Left ventricle myocardium inferior (tissue), 1 donor: ENCODE results near the gene WDR17. TPM values are rescaled to one million over a fixed set of nuclear protein-coding genes. Genes with fewer than 3 reads are reported as not detected.

Experiments
- DNase-seq: peaks from one replicate; pipeline ENCODE4 v3.0.0-alpha.2; 2020
- H3K27ac ChIP-seq: fragments of 200-600 bp; replicated peaks from 2 replicates; pipeline ENCODE4 v1.8.0; 2021
- H3K27me3 ChIP-seq: fragments of 200-600 bp; 2 replicates; pipeline ENCODE4 v1.8.0; 2021; ENCODE audit warnings: low read depth
- H3K36me3 ChIP-seq: fragments of 200-600 bp; 2 replicates; pipeline ENCODE4 v1.8.0; 2021
- H3K4me1 ChIP-seq: fragments of 200-600 bp; 2 replicates; pipeline ENCODE4 v1.8.0; 2021
- H3K4me3 ChIP-seq: fragments of 200-600 bp; 2 replicates; pipeline ENCODE4 v1.8.0; 2021; ENCODE audit warnings: mild to moderate bottlenecking, moderate library complexity
- H3K9me3 ChIP-seq: fragments of 200-600 bp; replicated peaks from 2 replicates; pipeline ENCODE4 v1.8.0; 2021
- intact Hi-C: fragments of 100-400 bp; cut with micrococcal nuclease; formaldehyde crosslinking; loops from one replicate; pipeline ENCODE4 v1.11.0; 2022
- total RNA-seq: library from RNA; stranded (reverse); fragmentation: NEBNext Ultra II Directional; extraction: Animal tissue kit (Norgen Biotek cat#: 25700); gene quantifications from one replicate; pipeline ENCODE4 v1.2.1, GENCODE V29; 2021
- TF ChIP-seq, protein P1 (sequence below): fragments of 200-600 bp; IDR thresholded peaks from 2 replicates; pipeline ENCODE4 v1.8.0; 2021; ENCODE audit warnings: antibody characterized with exemption, mild to moderate bottlenecking, borderline replicate concordance
- donor health status: DM: no; HTN: yes; CAD: no; lungs with severe emphysema.

The WDR17 gene
- total RNA-seq, 1 donor from 2014 or later = 0.38 TPM

GRCh38 chr4:176223561-176223960, 157.9 kb downstream of the WDR17 start:
- no peaks in the 10 kb centered on the region for H3K9me3 ChIP-seq
- TF ChIP-seq, protein P1, sequence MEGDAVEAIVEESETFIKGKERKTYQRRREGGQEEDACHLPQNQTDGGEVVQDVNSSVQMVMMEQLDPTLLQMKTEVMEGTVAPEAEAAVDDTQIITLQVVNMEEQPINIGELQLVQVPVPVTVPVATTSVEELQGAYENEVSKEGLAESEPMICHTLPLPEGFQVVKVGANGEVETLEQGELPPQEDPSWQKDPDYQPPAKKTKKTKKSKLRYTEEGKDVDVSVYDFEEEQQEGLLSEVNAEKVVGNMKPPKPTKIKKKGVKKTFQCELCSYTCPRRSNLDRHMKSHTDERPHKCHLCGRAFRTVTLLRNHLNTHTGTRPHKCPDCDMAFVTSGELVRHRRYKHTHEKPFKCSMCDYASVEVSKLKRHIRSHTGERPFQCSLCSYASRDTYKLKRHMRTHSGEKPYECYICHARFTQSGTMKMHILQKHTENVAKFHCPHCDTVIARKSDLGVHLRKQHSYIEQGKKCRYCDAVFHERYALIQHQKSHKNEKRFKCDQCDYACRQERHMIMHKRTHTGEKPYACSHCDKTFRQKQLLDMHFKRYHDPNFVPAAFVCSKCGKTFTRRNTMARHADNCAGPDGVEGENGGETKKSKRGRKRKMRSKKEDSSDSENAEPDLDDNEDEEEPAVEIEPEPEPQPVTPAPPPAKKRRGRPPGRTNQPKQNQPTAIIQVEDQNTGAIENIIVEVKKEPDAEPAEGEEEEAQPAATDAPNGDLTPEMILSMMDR = no peak
- no peaks in the 10 kb centered on the region for H3K4me1 ChIP-seq
- no peaks in the 10 kb centered on the region for H3K27me3 ChIP-seq
- no peaks in the 10 kb centered on the region for H3K36me3 ChIP-seq
- no peak overlapping the region for H3K27ac ChIP-seq
- intact Hi-C loops = no loop called here
- no peak overlapping the region for H3K4me3 ChIP-seq
- DNase-seq = no peak

- no peaks in the 10 kb centered on the region for H3K36me3 ChIP-seq
- DNase-seq = no peak
Measured at GRCh38 chr4:176226736-176227135, 161.1 kb downstream of the WDR17 start.

GRCh38 chr4:176229645-176230044, 164.0 kb downstream of the WDR17 start:
- no peak for DNase-seq
- H3K27ac ChIP-seq = peak overlapping the region; percentile 78

More at GRCh38 chr4:176226736-176227135, 161.1 kb downstream of the WDR17 start:
- no peak overlapping the region for H3K27ac ChIP-seq
- no peak overlapping the region for H3K4me3 ChIP-seq
- H3K4me1 ChIP-seq = peaks cover 21% of the 10 kb centered on the region
- no peaks in the 10 kb centered on the region for H3K9me3 ChIP-seq
- TF ChIP-seq, protein P1 = no peak
- intact Hi-C loops = no loop called here
- H3K27me3 ChIP-seq = no peaks in the 10 kb centered on the region

More at GRCh38 chr4:176229645-176230044, 164.0 kb downstream of the WDR17 start:
- intact Hi-C loops = no loop called here
- TF ChIP-seq, protein P1 = no peak
- Histone ChIP-seq H3K9me3 (no peaks in the 10 kb centered on the region), H3K4me3 (no peak overlapping the region), H3K27me3 (no peaks in the 10 kb centered on the region), H3K4me1 (peaks cover 21% of the 10 kb centered on the region), H3K36me3 (no peaks in the 10 kb centered on the region)

Other genes with a start within 250 kb of the WDR17 start
- gene SPATA4, start 129.7 kb downstream of the WDR17 start, total RNA-seq = 0.55 TPM
- gene ASB5, start 203.4 kb downstream of the WDR17 start, total RNA-seq = 4.3 TPM